Measurements from ENCODE around the gene KLHL35.

DNA sequence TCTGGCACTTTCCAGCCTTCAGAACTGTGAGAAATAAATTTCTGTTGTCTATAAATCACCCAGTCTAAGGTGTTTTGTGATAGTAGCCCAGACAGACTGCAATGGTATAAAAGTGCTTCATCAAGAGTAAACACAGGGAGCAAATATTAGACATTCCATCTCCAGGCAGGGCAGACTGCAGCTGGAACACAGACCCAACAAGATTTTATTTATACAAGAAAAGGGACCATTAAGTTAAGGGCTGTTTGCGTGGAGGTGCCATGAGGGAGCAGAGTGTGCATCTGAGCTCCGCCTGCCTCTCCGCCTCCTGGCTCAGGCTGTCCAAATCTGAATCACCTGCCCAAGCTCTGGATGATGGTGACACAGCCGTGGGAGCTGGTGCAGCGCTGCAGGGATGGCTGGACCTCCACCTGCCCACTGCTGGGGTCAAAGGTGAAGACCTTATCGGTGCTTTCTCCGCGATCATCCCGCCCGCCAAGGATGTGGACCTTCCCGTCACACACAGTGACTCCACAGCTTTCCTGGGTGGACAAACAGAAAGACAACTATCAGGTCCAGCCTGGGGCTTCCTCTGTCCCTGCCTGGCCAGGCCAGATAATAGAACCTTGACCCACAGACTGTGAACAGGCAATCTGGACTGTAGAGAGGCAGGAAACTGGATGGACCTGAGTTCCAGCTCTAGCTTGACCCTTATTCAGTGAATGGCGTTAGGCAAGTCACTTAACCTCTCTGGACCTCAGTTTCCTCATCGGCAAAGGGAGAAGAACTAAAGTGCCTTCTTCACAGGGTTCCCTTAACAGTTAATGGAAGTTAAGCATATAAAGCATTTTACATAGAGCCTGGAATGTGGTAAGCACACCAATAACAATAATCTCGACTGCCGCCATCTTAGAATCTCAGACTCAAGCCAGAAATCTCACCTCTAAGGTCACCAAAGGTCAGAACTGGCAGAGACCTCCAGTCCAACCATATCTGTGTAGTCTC lies 10.5 kb downstream of the KLHL35 start:
- TF ChIP-seq, protein P1, sequence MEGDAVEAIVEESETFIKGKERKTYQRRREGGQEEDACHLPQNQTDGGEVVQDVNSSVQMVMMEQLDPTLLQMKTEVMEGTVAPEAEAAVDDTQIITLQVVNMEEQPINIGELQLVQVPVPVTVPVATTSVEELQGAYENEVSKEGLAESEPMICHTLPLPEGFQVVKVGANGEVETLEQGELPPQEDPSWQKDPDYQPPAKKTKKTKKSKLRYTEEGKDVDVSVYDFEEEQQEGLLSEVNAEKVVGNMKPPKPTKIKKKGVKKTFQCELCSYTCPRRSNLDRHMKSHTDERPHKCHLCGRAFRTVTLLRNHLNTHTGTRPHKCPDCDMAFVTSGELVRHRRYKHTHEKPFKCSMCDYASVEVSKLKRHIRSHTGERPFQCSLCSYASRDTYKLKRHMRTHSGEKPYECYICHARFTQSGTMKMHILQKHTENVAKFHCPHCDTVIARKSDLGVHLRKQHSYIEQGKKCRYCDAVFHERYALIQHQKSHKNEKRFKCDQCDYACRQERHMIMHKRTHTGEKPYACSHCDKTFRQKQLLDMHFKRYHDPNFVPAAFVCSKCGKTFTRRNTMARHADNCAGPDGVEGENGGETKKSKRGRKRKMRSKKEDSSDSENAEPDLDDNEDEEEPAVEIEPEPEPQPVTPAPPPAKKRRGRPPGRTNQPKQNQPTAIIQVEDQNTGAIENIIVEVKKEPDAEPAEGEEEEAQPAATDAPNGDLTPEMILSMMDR (IDR thresholded peaks at IDR 0.05), result no peak
- no peak for TF ChIP-seq POLR2A (IDR thresholded peaks at IDR 0.05)
- TF ChIP-seq POLR2AphosphoS5 (IDR thresholded peaks at IDR 0.05), result no peak
